Ectodermal cell (in vitro differentiated cells): ENCODE results near the gene SHOX.
"Not testable (repeated sequence)": the region's sequence is repeated elsewhere in the genome, so short reads cannot be mapped to it uniquely, and the experiment has no call there.

Source experiments
- H3K27ac ChIP-seq: 2 replicates; pipeline ENCODE4 v1.7.0; 2013; ENCODE audit warnings: mild to moderate bottlenecking, low read depth, low read length; ENCODE audit not compliant: insufficient read depth, poor library complexity, severe bottlenecking
- H3K27me3 ChIP-seq: 2 replicates; pipeline ENCODE4 v1.7.0; 2013; ENCODE audit warnings: mild to moderate bottlenecking, low read length; ENCODE audit not compliant: insufficient read depth, control insufficient read depth, poor library complexity, severe bottlenecking
- H3K36me3 ChIP-seq: one replicate; pipeline ENCODE4 v1.7.0; 2013; ENCODE audit warnings: low read length; ENCODE audit not compliant: control insufficient read depth, insufficient read depth
- H3K4me1 ChIP-seq: one replicate; pipeline ENCODE4 v1.7.0; 2013; ENCODE audit warnings: low read length; ENCODE audit not compliant: control insufficient read depth, insufficient read depth
- H3K4me3 ChIP-seq: 2 replicates; pipeline ENCODE4 v1.7.0; 2013; ENCODE audit warnings: low read depth, low read length, control low read depth; ENCODE audit not compliant: insufficient read depth
- H3K9me3 ChIP-seq: 2 replicates; pipeline ENCODE4 v1.7.0; 2013; ENCODE audit warnings: mild to moderate bottlenecking, low read length, moderate library complexity; ENCODE audit not compliant: control insufficient read depth
- WGBS, 2 experiments: methylation state at CpG; one replicate each; pipeline ENCODE4 v1.1.7; 2013; ENCODE audit warnings: missing lambda C conversion rate in 2 of 2; 5-methylcytosine and 5-hydroxymethylcytosine counted together

Gene SHOX

DNA sequence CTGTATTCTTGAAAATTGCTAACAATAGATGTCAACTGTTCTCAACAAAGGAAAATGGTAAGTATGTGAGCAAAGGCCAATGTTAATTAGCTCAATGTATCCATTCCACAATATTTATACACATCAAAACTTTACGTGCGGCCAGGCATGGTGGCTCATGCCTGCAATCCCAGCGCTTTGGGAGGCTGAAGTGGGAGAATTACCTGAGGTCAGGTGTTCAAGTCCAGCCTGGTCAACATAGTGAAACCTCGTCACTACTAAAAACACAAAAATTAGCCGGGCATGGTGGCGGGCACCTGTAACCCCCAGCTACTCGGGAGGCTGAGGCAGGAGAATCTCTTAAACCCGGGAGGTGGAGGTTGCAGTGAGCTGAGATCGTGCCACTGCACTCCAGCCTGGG, 27.6 kb upstream of the SHOX start:
- not testable (repeated sequence) for H3K4me1 ChIP-seq, H3K9me3 ChIP-seq
- WGBS, 2 experiments = 88% methylated on average over 9 of the region's 9 CpGs

DNA sequence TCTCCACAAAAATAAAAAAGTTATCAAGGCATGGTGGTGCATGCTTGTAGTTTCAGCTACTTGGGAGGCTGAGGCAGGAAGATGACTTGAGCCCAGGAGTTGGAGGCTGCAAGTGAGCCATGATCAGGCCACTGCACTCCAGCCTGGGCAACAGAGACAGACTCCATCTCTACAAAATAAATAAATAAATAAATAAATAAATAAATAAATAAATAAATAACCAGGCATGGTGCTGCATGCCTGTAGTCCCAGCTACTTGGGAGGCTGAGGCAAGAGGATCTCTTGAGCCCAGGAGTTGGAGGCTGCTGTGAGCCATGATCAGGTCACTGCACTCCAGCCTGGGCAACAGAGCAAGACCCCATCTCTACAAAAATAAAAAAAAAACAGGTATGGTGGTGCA, 26.0 kb upstream of the SHOX start:
- not testable (repeated sequence) for H3K9me3 ChIP-seq, H3K4me3 ChIP-seq, H3K27ac ChIP-seq, H3K27me3 ChIP-seq, H3K4me1 ChIP-seq, H3K36me3 ChIP-seq

More for the DNA sequence above, 27.6 kb upstream of the SHOX start:
- not testable (repeated sequence) for H3K36me3 ChIP-seq, H3K27ac ChIP-seq, H3K4me3 ChIP-seq, H3K27me3 ChIP-seq

DNA sequence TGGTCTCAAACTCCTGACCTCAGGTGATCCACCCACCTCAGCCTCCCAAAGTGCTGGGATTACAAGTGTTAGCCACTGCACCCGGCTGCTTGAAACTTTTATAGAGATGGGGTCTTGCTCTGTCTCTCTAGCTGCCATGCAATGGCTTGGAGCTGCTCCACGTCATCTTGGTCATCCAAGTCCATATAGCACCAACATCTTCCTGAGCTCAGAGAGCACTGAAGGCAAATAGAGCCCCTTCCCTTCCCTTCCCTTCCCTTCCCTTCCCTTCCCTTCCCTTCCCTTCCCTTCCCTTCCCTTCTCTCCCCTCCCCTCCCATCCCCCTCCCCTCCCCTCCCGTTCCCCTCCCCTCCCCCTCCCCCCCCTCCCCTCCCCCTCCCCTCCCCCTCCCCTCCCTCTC, 22.5 kb upstream of the SHOX start:
- H3K4me1 ChIP-seq, H3K27me3 ChIP-seq, H3K27ac ChIP-seq, H3K9me3 ChIP-seq, H3K4me3 ChIP-seq, H3K36me3 ChIP-seq: not testable (repeated sequence)
- WGBS, 2 experiments = 83 to 89% methylated on average over 2 of the region's 3 CpGs

DNA sequence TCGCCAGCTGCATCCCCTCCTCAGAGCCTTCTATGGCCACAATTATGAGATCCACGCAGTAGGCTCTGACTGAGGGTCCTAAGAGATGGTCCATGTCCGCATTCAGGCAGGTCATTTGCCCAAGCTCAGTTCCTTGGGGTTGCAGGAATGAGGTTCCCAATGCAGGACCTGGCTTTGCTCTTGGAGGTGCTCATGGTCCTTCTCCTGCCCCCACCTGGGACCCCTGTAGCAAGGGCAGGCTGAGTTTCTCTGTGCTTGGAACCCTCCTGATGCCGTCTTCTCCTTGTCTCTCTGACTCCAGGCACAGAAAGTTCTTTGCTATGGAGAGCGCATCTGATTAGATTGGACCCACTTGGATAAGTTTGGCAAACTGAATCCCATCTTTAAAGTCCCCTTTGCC, 16.5 kb upstream of the SHOX start:
- Histone ChIP-seq H3K4me1 (peaks cover 3% of the 10 kb centered on the region), H3K4me3 (no peak overlapping the region), H3K36me3 (no peaks in the 10 kb centered on the region), H3K9me3 (no peaks in the 10 kb centered on the region), H3K27me3 (peaks cover 28% of the 10 kb centered on the region), H3K27ac (no peak overlapping the region)
- 87 to 90% methylated on average over 5 of the region's 5 CpGs for WGBS, 2 experiments

DNA sequence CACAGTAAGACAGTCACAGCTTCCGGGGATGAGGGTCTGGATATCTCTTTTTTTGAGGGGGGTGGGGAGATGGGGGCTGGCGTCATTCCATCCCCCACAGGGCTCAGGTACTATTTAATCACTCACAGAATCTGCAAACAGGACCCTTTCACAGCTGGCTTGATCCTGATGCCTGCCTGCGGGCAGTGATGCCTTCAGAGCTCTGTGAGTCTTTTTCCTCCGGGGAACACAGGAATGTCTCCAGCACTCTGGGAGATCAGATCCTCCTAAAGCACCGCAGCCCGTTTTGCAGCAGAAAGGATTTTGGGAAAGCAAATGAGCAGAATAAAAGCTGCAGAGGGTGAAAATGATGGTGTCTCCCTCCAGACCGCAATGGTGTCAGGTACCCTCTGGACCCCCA, 13.2 kb upstream of the SHOX start:
- peaks cover 61% of the 10 kb centered on the region for H3K27me3 ChIP-seq
- peaks cover 8% of the 10 kb centered on the region for H3K4me1 ChIP-seq
- no peaks in the 10 kb centered on the region for H3K36me3 ChIP-seq
- no peak overlapping the region for H3K4me3 ChIP-seq
- no peak overlapping the region for H3K27ac ChIP-seq
- 27 to 41% methylated on average over 5 to 7 of the region's 7 CpGs for WGBS, 2 experiments
- H3K9me3 ChIP-seq = no peaks in the 10 kb centered on the region

DNA sequence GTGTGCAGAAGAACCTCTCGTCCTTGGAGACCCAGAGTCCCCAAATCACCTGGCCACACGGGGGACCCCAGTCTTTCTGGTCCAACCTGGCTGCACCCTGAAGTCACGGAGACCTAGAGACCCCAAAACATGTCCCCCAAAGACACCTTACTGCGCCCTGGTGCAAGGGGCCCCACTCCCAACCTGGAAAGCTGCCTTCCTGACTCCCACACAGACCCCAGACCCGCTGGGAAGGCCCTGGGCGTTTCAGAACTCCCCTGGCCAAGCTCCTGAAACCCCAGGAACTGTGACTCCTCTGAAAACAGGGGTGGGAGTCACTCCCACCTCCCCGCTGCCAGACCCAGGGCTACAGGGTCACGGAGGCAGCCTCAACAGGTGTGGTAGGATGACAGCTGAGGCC, 12.7 kb upstream of the SHOX start:
- 77 to 79% methylated on average over 8 of the region's 8 CpGs for WGBS, 2 experiments
- Histone ChIP-seq H3K27ac (no peak overlapping the region), H3K9me3 (no peaks in the 10 kb centered on the region), H3K36me3 (no peaks in the 10 kb centered on the region), H3K4me1 (peaks cover 8% of the 10 kb centered on the region), H3K27me3 (peaks cover 66% of the 10 kb centered on the region), H3K4me3 (no peak overlapping the region)

DNA sequence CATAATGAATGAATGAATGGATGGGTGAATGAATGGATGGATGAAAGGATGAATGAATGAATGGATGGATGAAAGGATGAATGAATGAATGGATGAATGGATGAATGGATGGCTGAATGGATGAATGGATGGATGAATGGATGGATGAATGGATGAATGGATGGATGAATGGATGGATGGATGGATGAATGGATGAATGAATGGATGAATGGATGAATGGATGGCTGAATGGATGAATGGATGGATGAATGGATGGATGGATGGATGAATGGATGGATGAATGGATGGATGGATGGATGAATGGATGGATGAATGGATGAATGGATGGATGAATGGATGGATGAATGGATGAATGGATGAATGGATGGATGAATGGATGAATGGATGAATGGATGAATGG, 12.3 kb upstream of the SHOX start:
- H3K9me3 ChIP-seq, H3K4me1 ChIP-seq, H3K27ac ChIP-seq, H3K36me3 ChIP-seq, H3K4me3 ChIP-seq: not testable (repeated sequence)
- H3K27me3 ChIP-seq = peaks cover 70% of the 10 kb centered on the region

DNA sequence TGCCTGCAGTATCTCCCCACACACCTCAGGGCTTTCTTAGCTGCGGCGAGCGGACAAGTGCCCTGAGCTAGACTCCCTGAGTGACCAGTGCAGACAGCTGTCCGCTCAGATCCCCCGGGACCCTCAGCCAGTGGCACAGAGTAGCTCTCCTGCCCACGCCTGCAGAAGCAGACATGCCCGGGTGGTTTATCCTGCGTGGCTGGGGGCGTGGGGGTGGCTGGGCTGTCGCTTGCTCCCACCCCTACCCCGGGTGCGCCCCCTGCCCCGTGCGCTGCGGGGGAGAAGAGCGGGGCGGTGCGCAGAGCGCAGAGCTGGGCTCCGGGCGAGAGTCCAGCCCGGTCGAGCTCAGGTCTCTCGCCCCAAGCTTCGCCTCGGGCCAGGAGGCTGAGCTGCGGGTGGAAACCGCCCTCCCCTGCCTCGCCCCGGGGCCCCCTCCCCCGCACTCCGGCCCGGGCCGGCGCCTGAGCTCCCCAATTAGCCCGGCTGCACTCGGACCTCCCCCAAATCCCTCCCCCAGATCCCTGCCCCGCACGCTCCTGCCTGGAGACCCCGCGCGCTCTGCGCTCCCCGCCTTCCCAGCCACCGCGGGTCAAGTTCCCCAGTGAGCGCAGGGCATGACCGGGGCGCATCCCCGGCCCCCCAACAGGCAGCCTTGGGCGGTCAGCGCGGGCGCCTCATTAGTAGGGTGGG, 11.7 kb upstream of the SHOX start:
- 8 to 9% methylated on average over 54 of the region's 54 CpGs for WGBS, 2 experiments
- Histone ChIP-seq H3K4me3 (no peak overlapping the region), H3K27ac (no peak overlapping the region), H3K4me1 (peaks cover 8% of the 10 kb centered on the region), H3K36me3 (no peaks in the 10 kb centered on the region), H3K27me3 (peaks cover 76% of the 10 kb centered on the region), H3K9me3 (no peaks in the 10 kb centered on the region)

DNA sequence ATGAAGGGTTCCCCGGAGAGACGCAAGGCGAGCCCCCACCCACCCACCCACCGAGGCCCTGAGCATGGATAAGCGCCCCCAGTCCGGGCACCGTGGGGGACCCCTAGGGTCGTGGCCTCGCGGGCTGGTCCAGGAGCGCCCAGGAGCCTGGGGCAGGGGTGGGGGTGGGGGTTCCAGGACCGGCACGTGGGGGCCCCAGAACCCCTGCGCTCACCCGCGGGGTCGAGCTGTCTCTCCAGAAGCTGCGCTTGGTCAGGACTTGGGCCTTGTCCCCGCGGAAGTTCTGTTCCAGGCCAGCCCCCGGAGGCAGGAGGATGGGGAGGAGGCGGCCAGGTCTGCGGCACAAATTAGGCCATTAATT, 11.2 kb upstream of the SHOX start:
- 3 to 5% methylated on average over 22 to 23 of the region's 23 CpGs for WGBS, 2 experiments
- Histone ChIP-seq H3K36me3 (no peaks in the 10 kb centered on the region), H3K9me3 (no peaks in the 10 kb centered on the region), H3K27me3 (peaks cover 81% of the 10 kb centered on the region), H3K27ac (no peak overlapping the region), H3K4me3 (no peak overlapping the region), H3K4me1 (peaks cover 12% of the 10 kb centered on the region)

DNA sequence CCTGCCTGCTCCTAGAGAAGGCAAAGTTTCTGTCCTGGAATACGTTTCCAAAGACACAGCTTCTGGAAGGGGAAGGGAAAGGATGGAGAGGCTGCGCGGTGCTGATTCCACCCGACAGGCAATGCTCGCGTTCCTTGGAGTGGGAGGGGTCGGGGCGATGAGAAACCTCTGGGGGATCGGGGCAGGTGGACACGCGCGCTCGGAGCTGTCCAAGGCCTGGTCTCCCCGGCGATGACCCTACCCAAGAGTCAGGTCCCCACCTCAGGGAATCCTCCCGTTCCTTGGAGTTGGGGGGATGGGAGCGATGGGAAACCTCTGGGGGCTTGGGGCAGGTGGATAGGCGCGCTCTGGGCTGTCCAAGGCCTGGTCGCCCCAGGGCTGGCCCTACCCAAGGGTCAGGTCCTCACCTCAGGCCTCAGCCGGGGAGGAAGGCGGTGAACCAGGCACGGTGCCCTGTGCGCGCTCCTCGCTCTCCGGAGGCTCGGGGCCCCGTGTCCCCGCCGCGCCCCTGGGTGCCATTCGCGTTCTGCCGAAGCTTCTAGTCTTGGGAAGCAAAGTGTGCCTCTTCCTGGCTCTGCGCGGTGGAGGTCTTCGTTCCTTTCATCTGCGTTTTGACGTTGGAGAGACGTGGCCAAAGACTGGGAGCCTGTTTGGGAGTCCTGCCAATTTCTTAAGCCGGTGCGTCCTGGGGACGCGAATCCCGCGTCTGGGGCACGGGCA, 10.6 kb upstream of the SHOX start:
- H3K4me3 ChIP-seq = no peak overlapping the region
- no peaks in the 10 kb centered on the region for H3K36me3 ChIP-seq
- no peak overlapping the region for H3K27ac ChIP-seq
- WGBS, 2 experiments = 2 to 3% methylated on average over 48 of the region's 48 CpGs
- H3K27me3 ChIP-seq = peaks cover 86% of the 10 kb centered on the region
- H3K4me1 ChIP-seq = peaks cover 14% of the 10 kb centered on the region
- H3K9me3 ChIP-seq = no peaks in the 10 kb centered on the region
